HT-29 (cell line): ENCODE measurements around the gene PDGFD. TPM values are rescaled to one million over a fixed set of nuclear protein-coding genes. Genes with fewer than 3 reads are reported as not detected.

Experiments used
- DNase-seq: peaks from one replicate; pipeline ENCODE4 v3.0.0-alpha.2; 2015; ENCODE audit warnings: low spot score
- total RNA-seq: library from RNA; depleted of rRNA; stranded (reverse); fragments of >200 nt; shearing (Covaris generic); gene quantifications from 2 replicates; pipeline ENCODE4 v1.2.3, GENCODE V29; 2014; rRNA removed

The PDGFD gene
- total RNA-seq, 1 experiment from 2014 or later, result not detected

- peak; percentile 48 for DNase-seq
Observed at GRCh38 chr11:103888541-103888951, 275.4 kb downstream of the PDGFD start.

- DNase-seq, result no peak
Observed at GRCh38 chr11:103887001-103887658, 276.8 kb downstream of the PDGFD start.

GRCh38 chr11:103883856-103884255, 280.1 kb downstream of the PDGFD start:
- DNase-seq, result no peak

GRCh38 chr11:103883291-103883690, 280.7 kb downstream of the PDGFD start:
- no peak for DNase-seq

GRCh38 chr11:103881584-103881983, 282.4 kb downstream of the PDGFD start:
- DNase-seq, result no peak

GRCh38 chr11:103880968-103881367, 283.0 kb downstream of the PDGFD start:
- no peak for DNase-seq

GRCh38 chr11:103878646-103879045, 285.3 kb downstream of the PDGFD start:
- DNase-seq, result no peak

- DNase-seq, result peak; percentile 14
Observed at GRCh38 chr11:103877221-103877620, 286.7 kb downstream of the PDGFD start.

GRCh38 chr11:103875855-103876510, 288.0 kb downstream of the PDGFD start:
- no peak for DNase-seq

- DNase-seq, result no peak
Observed at GRCh38 chr11:103872748-103873147, 291.2 kb downstream of the PDGFD start.

- DNase-seq, result no peak
Observed at GRCh38 chr11:103871923-103872551, 291.9 kb downstream of the PDGFD start.

GRCh38 chr11:103870821-103871309, 293.1 kb downstream of the PDGFD start:
- DNase-seq, result no peak

GRCh38 chr11:103867481-103867880, 296.5 kb downstream of the PDGFD start:
- no peak for DNase-seq

- no peak for DNase-seq
Observed at GRCh38 chr11:103863497-103863896, 300.4 kb downstream of the PDGFD start.

GRCh38 chr11:103862802-103863174, 301.2 kb downstream of the PDGFD start:
- no peak for DNase-seq

GRCh38 chr11:103862094-103862801, 301.7 kb downstream of the PDGFD start:
- DNase-seq, result peak; percentile 18

Other genes with a start within 250 kb of the PDGFD start
- gene DDI1, start 127.5 kb downstream of the PDGFD start, total RNA-seq, result not detected in 2 replicates